ENCODE results near the gene TBL1XR1. TPM values are rescaled to one million over a fixed set of nuclear protein-coding genes. Genes with fewer than 3 reads are reported as not detected.

The TBL1XR1 gene
- total RNA-seq, 1 donor from 2014 or later: 182 TPM

DNA sequence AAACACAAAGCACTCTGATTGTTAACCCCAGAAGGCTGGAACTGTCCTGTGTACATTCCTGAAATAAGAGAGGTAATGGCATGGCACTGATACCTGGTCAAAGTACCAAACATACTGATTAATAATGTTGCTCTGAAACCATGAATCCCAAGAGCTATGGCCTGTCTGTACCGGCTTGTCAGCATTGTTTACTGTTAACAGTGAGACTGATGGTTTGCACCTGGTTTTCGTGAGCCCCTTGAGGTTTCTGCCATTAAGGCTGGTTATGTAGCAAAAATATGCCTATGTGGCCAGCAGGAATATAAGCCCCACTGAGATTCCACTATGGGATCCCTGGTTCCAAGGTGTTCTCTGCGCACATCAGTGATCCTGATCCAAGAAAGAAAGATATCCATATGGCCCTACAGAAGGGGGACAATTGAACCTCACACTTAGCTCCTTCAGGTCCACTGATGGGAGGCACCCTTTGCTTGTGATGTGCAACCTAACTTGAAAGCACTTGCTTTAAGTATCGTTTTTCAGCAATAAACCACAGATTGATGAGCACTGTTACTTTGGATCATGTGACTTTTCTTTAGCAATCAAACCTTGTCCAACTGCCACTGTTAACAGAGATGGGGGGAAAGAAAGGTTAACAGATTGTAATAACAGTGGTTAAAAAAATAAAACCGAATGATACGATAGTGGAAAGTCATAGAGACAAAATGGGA, 65.2 kb downstream of the TBL1XR1 start:
- intact Hi-C loops (cut with DNase I): no loop called here
- no peak for ATAC-seq
- no peak for DNase-seq (ENCODE audit: low spot score)

DNA sequence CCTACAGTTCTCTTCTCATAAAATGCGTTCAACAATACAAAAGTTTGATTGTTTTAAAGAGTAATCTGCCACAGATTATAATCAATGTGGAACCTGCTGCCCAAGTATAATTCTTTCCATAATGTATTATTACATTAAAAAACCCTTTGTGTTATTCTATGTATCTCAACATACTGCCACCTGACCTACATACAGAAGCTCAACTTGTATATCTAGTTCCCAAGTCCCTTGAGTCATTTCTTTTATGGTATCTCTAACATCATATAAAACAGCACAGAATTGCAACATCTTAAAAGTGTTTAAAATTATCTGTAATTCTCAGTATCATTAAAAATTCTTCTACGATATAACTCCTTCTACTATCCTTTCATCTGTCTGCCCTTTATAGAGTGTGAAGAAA, 70.3 kb downstream of the TBL1XR1 start:
- DNase-seq (ENCODE audit: low spot score) (no peak), ATAC-seq (no peak)
- intact Hi-C loops (cut with DNase I): no loop called here

DNA sequence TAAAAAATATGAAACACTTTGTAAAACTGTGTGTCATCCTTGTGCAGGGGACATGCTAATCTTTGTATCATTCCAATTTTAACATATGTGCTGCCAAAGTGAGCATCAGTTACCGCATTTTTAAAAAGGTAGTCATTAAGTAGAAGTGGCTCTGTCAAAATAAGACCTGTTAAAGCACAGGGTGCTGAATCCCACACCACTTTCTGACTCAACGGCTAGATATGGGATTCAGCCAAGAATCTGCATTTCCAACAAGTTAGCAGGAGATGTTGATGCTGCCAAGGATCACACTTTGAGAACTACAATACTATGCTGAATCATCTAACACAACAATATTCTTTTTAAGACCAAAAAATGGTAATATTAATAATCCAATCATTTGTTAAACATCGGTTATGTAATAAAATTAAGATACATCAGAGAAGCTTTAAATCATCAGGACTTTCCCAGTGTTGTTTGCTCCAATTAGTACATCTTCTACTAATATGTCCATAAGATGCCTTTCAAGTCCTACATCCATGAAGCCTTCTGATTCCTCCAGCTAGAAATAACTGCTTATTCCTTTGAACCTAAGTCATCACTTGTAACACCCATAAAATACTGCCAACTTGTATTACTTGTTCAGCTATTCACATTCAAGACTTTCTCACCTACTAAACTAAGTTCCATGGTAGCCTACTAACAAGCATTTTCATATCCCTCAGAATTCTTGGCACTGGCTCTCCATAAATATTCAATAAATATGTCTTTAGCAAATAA, 71.1 kb downstream of the TBL1XR1 start:
- intact Hi-C loops (cut with DNase I): no loop called here
- ATAC-seq: no peak
- no peak for DNase-seq (ENCODE audit: low spot score)

DNA sequence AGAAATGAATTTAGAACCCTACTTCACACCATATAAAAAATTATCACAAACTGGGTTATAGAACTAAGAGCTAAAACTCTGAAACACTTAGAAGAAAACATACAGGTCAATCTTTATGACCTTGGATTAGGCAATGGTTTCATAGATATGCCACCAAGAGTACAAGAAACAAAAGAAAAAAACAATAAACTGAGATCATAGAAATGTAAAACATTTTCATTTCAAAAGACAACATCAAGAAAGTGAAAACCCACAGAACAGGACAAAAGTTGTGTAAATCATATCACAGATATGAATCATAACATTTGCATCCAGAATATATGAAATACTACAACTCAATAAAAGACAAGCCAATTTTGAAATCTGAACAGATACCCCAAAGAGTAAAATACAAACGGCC, 72.4 kb downstream of the TBL1XR1 start:
- intact Hi-C loops (cut with DNase I): no loop called here
- no peak for ATAC-seq
- no peak for DNase-seq (ENCODE audit: low spot score)

DNA sequence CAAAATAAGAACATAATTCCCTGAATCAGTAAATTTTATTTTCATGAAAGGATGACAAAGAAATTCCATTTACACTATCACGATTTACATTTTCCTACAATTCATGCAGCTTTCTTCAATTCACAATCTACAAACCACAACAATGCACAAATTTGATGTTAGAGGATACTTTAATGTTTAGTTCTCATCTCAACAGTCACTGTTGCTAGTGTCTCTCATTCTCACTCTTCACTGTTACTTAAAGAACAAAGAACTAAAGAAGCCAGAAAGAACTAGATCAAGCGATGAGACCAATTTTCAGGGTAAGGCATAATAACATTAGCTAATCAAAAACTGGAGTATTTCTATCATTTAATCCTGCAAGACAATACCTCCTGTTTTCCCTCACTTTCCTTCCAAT, 73.5 kb downstream of the TBL1XR1 start:
- DNase-seq (ENCODE audit: low spot score) (no peak), ATAC-seq (no peak)
- intact Hi-C loops (cut with DNase I): no loop called here

DNA sequence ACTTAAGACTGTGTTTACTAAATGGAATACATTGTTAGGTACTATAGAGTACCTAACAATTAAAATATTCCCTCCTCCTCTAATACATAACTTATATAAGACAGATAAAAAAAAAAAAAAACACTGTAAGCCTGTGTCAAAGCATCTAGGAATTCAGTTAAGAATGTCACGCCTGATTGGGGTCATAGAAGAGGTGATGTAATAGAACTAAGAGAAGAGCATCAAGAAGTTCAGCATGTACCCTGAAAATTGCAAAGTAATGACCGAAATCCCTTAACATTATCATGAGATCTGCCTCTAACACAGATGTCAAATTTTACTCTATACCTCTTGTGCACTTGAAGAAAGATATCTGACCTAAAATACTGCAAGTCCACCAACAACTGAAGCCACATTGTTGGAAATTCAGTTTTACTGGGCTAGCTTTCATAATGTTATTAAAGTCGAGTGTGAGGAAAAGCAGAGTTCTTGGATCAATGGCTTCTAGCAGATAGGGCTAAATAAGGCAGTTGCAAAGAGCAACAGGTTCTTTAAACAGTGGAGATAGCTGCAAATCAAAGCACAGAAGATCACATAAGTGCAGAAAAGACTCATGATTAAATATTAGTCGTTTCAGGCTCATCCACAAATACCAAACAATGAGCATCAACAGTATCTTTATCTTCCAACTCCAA, 75.0 kb downstream of the TBL1XR1 start:
- intact Hi-C loops (cut with DNase I): no loop called here
- DNase-seq (ENCODE audit: low spot score) (no peak), ATAC-seq (no peak)

DNA sequence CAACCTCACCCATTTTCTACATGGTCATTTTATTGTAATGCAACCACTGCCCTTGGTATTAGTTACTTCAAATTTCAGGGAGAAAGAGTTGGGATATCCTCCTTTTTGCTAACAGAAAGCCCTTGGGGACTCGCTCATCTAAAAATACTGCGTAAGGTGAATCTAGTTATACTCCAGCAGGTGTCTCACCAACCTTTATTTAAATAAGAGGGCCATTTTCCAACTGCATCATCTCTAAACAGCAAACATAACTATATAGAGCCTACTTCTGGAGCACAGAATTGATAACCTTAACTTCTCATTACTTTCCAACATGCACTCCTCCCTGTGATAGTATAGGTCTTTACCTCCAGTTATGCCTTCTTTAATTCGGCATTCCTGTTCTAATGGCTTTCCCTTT, 77.5 kb downstream of the TBL1XR1 start:
- DNase-seq (ENCODE audit: low spot score) (no peak), ATAC-seq (no peak)
- intact Hi-C loops (cut with DNase I): no loop called here

DNA sequence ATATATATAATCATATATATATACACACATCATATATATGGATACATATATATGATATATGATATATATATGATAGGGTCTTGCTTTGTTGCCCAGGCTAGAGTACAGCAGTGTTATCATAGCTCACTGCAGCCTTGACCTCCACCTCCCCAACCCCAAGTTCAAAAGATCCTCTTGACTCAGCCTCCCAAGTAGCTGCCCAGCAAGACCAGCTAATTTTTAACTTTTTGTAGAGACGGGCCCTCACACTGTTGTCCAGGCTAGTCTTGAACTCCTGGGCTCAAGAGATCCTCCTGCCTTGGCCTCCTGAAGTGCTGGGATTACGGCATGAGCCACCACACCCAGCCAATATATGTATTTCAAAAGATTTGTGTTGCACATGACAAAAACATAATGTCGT, 83.0 kb downstream of the TBL1XR1 start:
- DNase-seq (ENCODE audit: low spot score) (no peak), ATAC-seq (no peak)
- intact Hi-C loops (cut with DNase I): no loop called here

DNA sequence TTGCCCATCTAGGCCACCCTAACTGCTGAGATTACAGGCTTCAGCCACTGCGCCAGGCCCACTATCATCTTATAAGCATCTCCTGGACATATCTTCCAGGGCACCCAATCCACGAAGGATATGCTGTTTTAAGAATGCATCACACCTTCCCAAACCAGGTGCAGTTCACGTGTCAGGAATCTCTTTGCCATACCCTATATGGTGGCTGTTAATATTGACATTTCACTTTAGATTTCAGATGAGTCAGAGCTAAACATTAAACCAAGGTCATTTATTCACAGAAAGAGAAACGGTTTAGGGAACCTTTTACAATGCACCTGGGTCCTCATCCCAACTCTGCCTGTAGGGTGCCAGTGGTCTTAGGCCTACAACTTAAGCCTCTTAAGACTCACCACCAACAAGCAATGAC, 85.7 kb downstream of the TBL1XR1 start:
- ATAC-seq (no peak), DNase-seq (ENCODE audit: low spot score) (no peak)
- intact Hi-C loops (cut with DNase I): no loop called here

DNA sequence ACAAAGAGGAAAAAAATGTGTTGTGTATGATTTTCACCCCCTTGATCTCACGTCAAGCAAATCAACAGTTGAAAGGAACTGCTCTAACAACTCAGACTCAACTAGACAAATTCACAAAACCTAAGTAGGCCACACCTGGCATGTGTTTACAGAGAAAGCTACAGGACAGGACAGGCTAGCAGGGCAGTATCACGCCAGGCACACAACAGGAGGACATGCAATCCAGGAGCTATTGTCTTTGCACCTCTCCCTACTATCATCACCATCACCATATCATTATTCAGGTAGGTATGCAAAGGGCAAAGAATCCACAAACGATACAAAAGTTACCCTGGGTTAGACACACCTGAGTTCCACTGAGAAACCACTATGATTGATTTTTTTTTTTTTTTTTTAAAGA, 86.4 kb downstream of the TBL1XR1 start:
- intact Hi-C loops (cut with DNase I): no loop called here
- DNase-seq (ENCODE audit: low spot score) (no peak), ATAC-seq (no peak)

DNA sequence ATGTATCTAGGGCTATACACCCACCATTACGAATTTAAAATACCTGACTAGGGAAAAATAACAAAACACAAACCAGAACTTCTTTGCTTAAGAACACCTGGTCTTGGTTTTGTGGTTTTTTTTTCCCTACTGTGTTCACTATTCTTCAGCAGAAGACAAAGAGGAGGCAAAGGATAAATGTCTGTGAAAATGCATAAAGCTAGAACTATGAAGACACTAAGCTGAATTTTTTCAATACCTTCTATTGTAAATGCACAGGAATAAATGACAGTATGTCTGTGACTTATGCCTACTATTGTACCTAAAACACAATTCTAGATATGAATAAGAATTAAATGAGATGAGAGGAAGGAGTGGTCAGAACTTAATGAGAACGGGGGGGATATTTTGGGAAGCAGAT, 86.9 kb downstream of the TBL1XR1 start:
- ATAC-seq (no peak), DNase-seq (ENCODE audit: low spot score) (no peak)
- intact Hi-C loops (cut with DNase I): no loop called here

DNA sequence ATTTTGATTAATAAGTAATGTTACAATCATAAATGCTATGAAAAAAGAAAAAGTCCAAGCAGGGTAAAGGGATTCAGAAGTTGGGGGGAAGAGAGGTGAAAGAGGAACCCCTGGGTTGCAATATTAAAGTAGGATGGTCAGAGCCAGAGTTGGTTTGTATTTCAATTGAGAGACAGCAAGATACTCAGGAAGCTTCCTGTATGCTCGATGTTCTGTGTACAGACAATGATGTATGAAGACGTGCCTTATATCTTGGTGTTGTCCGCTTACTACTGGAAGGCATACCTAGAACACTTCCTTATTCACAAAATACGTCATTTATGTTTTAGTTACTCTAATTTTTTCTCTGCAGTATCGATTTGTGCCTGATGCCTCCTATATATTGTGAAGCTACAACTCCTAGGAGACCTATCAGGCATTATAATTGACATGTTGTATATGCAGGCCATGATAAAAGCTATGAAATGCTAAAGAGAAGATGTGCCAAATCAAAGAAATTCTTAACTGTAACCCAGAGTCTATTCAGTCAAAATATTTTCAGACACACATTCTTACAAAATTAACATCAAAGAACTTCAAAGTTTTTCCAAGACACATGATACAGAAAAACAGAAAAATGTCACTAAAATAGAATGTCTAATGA, 87.5 kb downstream of the TBL1XR1 start:
- ATAC-seq: no peak
- intact Hi-C loops (cut with DNase I): no loop called here
- no peak for DNase-seq (ENCODE audit: low spot score)

DNA sequence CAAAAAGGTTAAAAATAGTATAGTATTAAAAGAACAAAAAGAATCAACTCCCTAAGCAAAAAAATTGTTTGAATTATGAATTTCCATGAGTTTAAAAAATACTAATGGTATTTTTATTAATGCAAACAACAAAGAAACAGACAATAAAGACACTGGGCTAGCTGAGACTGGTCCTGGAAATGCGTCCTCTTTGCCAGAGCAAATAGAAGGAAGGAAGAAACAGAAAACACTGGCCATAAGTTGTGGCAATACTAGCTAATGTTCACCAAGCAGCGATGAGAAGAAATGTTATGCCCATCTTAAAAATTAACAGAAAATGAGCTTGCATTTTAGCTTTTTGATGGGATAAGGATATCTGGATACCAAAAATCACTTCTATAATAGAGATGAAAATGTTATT, 88.6 kb downstream of the TBL1XR1 start:
- intact Hi-C loops (cut with DNase I): no loop called here
- DNase-seq (ENCODE audit: low spot score) (no peak), ATAC-seq (no peak)

DNA sequence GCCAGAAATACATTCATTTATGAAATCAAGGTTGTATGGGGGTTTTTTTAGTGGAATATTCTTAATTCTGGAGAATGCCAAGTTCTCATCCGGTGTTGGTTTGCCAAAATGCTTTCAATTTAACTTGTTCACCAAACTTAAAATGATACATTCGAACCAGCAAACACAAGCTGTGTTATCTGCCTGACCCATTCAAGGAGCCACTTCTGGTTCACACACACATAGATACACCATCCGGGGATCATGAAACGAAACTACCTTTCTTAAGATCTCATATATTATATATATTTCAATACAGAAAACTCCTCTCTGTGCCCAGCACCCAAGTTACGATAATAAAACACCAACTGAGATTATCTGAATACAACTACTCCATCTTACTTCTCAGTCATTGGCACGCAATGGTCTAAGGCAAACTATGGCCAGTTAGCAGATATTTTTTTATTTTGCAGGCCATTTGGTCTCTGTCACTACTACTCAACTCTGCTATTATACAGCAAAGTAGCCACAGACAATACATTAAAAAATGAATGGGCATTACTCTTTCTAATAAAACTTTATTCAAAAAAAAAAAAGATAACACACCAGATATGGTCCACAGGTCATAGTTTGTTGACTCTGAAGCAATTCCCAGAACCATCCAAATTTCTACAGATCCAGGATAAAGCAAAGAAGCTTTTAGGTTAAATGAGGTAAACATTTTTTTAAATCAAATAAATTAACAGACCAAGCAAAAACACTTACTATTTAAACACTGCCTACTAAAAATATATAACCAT, 89.6 kb downstream of the TBL1XR1 start:
- intact Hi-C loops (cut with DNase I): no loop called here
- ATAC-seq (no peak), DNase-seq (ENCODE audit: low spot score) (no peak)

DNA sequence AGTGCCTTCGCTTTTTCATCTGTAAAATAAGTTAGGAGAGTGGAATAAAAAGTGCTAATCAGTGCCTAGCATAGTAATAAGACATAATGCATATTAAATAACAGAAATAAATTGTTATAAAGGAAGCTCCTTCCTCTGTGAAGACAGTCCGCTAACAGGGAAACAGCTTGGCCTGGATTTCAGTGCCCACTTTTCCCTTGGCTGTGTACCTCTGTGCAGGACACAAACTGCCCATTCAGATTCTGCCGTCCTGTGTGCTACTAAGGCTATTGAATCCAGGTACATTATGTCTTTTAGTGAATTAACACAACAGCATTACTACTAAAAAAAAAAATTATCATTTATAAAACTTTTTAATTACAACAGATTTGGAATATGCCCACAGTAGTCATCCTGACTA, 90.7 kb downstream of the TBL1XR1 start:
- intact Hi-C loops (cut with DNase I): no loop called here
- ATAC-seq (no peak), DNase-seq (ENCODE audit: low spot score) (no peak)

DNA sequence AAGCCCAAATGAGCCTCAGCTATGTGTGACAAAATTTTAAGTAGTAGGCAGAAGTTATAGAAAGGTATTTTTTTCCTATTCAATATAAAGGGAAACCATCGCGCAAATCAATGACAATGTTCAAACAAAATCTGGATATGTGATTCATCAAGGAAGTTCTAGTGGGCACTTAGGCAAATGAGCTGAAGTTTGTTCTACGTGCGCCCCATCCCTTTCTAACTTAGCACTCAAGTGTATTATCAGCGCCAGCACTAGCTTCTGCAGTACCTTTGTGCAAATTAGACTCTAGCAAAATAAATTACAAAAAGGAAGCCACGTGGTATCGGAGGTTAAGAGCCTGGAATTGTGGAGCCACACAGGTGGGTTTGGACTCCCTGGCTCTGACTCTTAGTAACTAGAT, 91.1 kb downstream of the TBL1XR1 start:
- DNase-seq (ENCODE audit: low spot score) (no peak), ATAC-seq (no peak)
- intact Hi-C loops (cut with DNase I): no loop called here

DNA sequence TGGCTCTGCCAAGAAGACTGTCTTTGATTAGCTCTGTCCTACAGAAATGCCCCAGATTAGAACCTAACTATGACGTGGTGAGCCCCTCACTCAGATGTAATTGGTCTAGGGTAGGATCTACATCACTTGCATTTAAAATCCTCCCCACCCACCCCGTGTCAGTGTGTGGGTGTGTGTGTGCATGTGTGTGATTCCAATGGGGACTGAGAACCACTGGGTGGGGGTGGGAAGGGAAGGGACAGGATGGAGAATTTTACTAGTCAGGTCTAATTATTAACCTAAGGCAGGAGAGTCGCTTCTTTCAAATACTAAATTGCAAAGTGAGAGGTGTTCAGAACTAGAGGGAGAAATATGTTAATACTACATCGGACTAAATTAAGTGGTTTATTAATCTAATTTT, 91.7 kb downstream of the TBL1XR1 start:
- DNase-seq (ENCODE audit: low spot score) (no peak), ATAC-seq (no peak)
- intact Hi-C loops (cut with DNase I): no loop called here

DNA sequence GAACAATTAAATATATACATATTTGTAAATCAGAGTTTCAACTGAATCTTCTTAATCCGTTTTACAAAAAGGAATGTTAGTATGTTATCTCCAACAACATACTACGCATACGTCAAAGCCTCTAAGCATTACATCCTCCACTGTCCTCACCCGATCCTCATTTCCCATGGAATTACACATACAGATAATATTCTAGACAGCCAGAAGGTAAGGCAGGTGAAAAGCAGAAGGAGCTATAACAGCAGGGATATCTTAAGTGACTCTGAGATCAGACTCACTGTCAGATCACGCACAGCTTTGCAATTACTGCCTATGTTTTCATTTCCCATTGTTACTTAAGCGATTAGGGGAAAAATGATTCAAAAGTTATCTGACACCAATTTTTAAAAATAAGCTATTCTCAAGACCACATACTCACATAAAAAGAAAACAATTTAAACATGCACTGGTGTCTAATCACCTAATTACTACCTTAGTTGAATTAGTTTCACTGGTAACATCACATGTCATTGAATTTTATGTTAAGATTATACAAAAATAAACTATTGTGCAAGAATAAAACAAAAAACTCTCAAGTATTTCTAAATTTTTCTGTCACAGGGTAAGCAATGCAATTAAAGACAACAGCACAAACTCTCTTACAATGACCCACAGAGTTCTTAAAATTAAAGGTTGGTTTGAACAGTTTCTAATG, 92.8 kb downstream of the TBL1XR1 start:
- ATAC-seq: no peak
- intact Hi-C loops (cut with DNase I): loop anchor here (5.0 kb wide), 1 partner anchor 508 kb away; no protein-coding TSS in a partner anchor

More for the DNA sequence above, 92.8 kb downstream of the TBL1XR1 start:
- no peak for DNase-seq (ENCODE audit: low spot score)

Measured in sciatic nerve (tissue), 2 donors.